K562 (cell line): ENCODE measurements around the gene PAQR8. TPM values are rescaled to one million over a fixed set of nuclear protein-coding genes. Genes with fewer than 3 reads are reported as not detected.

ENCODE experiments used
- CBFA2T2 ChIP-seq: fragments of 450-650 bp; conservative IDR thresholded peaks from 2 replicates; pipeline ENCODE4 v1.6.1; 2017; ENCODE audit warnings: mild to moderate bottlenecking
- ERF ChIP-seq: fragments of 450-650 bp; formaldehyde crosslinking; IDR thresholded peaks from 2 replicates; pipeline ENCODE4 v1.4.0; 2020; ENCODE audit warnings: mild to moderate bottlenecking, mixed read lengths
- EZH2 ChIP-seq: IDR thresholded peaks from 2 replicates; pipeline ENCODE4 v1.6.1; 2012; ENCODE audit warnings: low read depth, mild to moderate bottlenecking, inconsistent platforms, low read length, borderline replicate concordance
- GATA2 ChIP-seq: sonication (generic); formaldehyde crosslinking; IDR thresholded peaks from 2 replicates; pipeline ENCODE4 v1.4.0; 2020; ENCODE audit warnings: mild to moderate bottlenecking, missing genetic modification reagents
- HIVEP1 ChIP-seq: fragments of 250-450 bp; sonication (Bioruptor Pico); IDR thresholded peaks from 2 replicates; pipeline ENCODE4 v1.4.0; 2020; ENCODE audit warnings: mild to moderate bottlenecking
- HNRNPLL ChIP-seq: fragments of 200-400 bp; formaldehyde crosslinking; IDR thresholded peaks from 2 replicates; pipeline ENCODE4 v1.6.1; 2017; ENCODE audit warnings: low read length, low read depth, mild to moderate bottlenecking; ENCODE audit not compliant: poor library complexity, severe bottlenecking
- KDM5B ChIP-seq: fragments of 200-600 bp; sonication (generic); IDR thresholded peaks from 2 replicates; pipeline ENCODE4 v1.6.1; 2012; ENCODE audit warnings: low read depth, mild to moderate bottlenecking, moderate library complexity, low read length, control low read depth, inconsistent platforms; ENCODE audit not compliant: insufficient replicate concordance
- MEF2A ChIP-seq: IDR thresholded peaks from 2 replicates; pipeline ENCODE4 v1.6.1; 2011; ENCODE audit warnings: low read depth, mild to moderate bottlenecking, low read length, moderate library complexity; ENCODE audit not compliant: control insufficient read depth
- NFYB ChIP-seq: IDR thresholded peaks from 2 replicates; pipeline ENCODE4 v1.6.1; 2011; ENCODE audit warnings: mild to moderate bottlenecking, moderate library complexity; ENCODE audit not compliant: insufficient read length; ENCODE audit errors: extremely low read depth
- POLR2AphosphoS5 ChIP-seq: IDR thresholded peaks from 2 replicates; pipeline ENCODE4 v1.6.1; 2011; ENCODE audit warnings: mild to moderate bottlenecking, low read depth, low read length, moderate library complexity; ENCODE audit not compliant: control insufficient read depth, insufficient read depth
- RBBP5 ChIP-seq: fragments of 200-600 bp; sonication (generic); IDR thresholded peaks from 2 replicates; pipeline ENCODE4 v1.6.1; 2012; ENCODE audit warnings: borderline replicate concordance, mild to moderate bottlenecking, low read length, control low read depth, inconsistent platforms; ENCODE audit not compliant: insufficient read depth, poor library complexity, severe bottlenecking
- REST ChIP-seq, 2 experiments: fragments of 450-650 bp; formaldehyde crosslinking in 1 of 2; IDR thresholded peaks; 2 replicates each; pipeline versions ENCODE4 v1.4.0 to v1.6.1; 2014 to 2020; ENCODE audit warnings: mild to moderate bottlenecking in 2 of 2, borderline replicate concordance in 1 of 2, low read depth in 1 of 2
- SAFB2 ChIP-seq: fragments of 200-400 bp; formaldehyde crosslinking; IDR thresholded peaks from 2 replicates; pipeline ENCODE4 v1.6.1; 2018; ENCODE audit warnings: borderline replicate concordance, low read length, low read depth, moderate library complexity; ENCODE audit not compliant: severe bottlenecking
- SLC30A9 ChIP-seq: fragments of 250-450 bp; sonication (Bioruptor Pico); IDR thresholded peaks from 2 replicates; pipeline ENCODE4 v1.8.0; 2022; ENCODE audit warnings: mild to moderate bottlenecking, moderate library complexity
- TEAD1 ChIP-seq, 2 experiments: fragments of 450-650 bp in 1 of 2; sonication (generic) in 1 of 2; formaldehyde crosslinking; IDR thresholded peaks; 2 replicates each; pipeline versions ENCODE4 v1.4.0 to v1.8.0; 2020 to 2022; ENCODE audit warnings: mild to moderate bottlenecking in 2 of 2, missing genetic modification reagents in 1 of 2
- ZBTB7A ChIP-seq: IDR thresholded peaks from 2 replicates; pipeline ENCODE4 v1.6.1; 2011; ENCODE audit warnings: low read depth, mild to moderate bottlenecking, low read length, moderate library complexity, borderline replicate concordance; ENCODE audit not compliant: control insufficient read depth
- ZNF239 ChIP-seq: fragments of 250-450 bp; sonication (Bioruptor Pico); IDR thresholded peaks from 2 replicates; pipeline ENCODE4 v1.4.0; 2020; ENCODE audit warnings: mild to moderate bottlenecking
- ZNF408 ChIP-seq: fragments of 250-450 bp; sonication (Bioruptor Pico); IDR thresholded peaks from 2 replicates; pipeline ENCODE4 v1.4.0; 2020; ENCODE audit warnings: low read depth, mild to moderate bottlenecking, moderate library complexity
- ZNF589 ChIP-seq: fragments of 200-800 bp; sonication (Bioruptor generic); IDR thresholded peaks from 2 replicates; pipeline ENCODE4 v1.6.1; 2016; ENCODE audit warnings: low read depth, missing genetic modification characterization, missing compliant biosample characterization
- polyA plus RNA-seq, 8 experiments: library from polyadenylated mRNA; depleted of rRNA in 4 of 8; stranded (reverse) in 5 of 8; unstranded in 3 of 8; fragments of >200 nt; fragmentation: Nextera tagmentation in 2 of 8; fragmentation: Illumina TruSeq in 1 of 8; extraction: Ambion mirVana in 2 of 8; extraction: Trizol in 1 of 8; gene quantifications; 2 replicates each; pipeline versions ENCODE4 v1.2.1 to v1.2.3, GENCODE V29; 2011 to 2014; ENCODE audit warnings: inconsistent platforms in 1 of 8, missing spikeins in 1 of 8
- total RNA-seq, 7 experiments: library from RNA; depleted of rRNA in 6 of 7; stranded (reverse); fragments of >200 nt in 6 of 7; fragmentation: Illumina TruSeq in 2 of 7; extraction: Trizol in 2 of 7; gene quantifications; 2 replicates each; pipeline versions ENCODE4 v1.2.1 to v1.2.3, GENCODE V29; 2011 to 2021; ENCODE audit warnings: low replicate concordance in 1 of 7
- TF ChIP-seq, protein P1 (sequence below), 2 experiments: fragments of 250-450 bp in 1 of 2; fragments of 450-650 bp in 1 of 2; sonication (Bioruptor Pico) in 1 of 2; IDR thresholded peaks; 2 replicates each; pipeline versions ENCODE4 v1.6.1 to v1.8.0; 2016 to 2021; ENCODE audit warnings: mild to moderate bottlenecking in 2 of 2, moderate library complexity in 2 of 2, missing compliant biosample characterization in 1 of 2, missing genetic modification characterization in 1 of 2

Gene PAQR8
- total and polyA plus RNA-seq, 9 of the 15 experiments (the other 6 are each of a cell fraction or from before 2014, with no cell fraction given) = 1.4 to 10.2 (median 3.5) TPM

- TF ChIP-seq SLC30A9 (no peak), CBFA2T2 (peak; percentile 66), SAFB2 (no peak), ZNF239 (CRISPR knock-in tag) (no peak), HIVEP1 (CRISPR knock-in tag) (no peak), ERF (no peak), RBBP5 (no peak), TEAD1 (CRISPR knock-in tag; IDR thresholded peaks at IDR 0.05) (no peak), MEF2A (no peak), REST (IDR thresholded peaks at IDR 0.05; ENCODE audit: borderline replicate concordance) (0 out of 2 replicates have a peak, but pooled peaks have one; percentile 3), REST (CRISPR knock-in tag; IDR thresholded peaks at IDR 0.05; ENCODE audit: low read depth) (no peak), GATA2 (CRISPR knock-in tag) (peak; percentile 62), ZBTB7A (no peak), POLR2AphosphoS5 (peak; percentile 49; the same call in 1 of the 2 replicates), ZNF589 (CRISPR knock-in tag) (peak; percentile 73), ZNF408 (no peak), NFYB (no peak), KDM5B (no peak), HNRNPLL (no peak), EZH2 (no peak)
- TF ChIP-seq, protein P1, sequence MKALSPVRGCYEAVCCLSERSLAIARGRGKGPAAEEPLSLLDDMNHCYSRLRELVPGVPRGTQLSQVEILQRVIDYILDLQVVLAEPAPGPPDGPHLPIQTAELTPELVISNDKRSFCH (CRISPR knock-in tag; IDR thresholded peaks at IDR 0.05) = no peak
- TF ChIP-seq, protein P1 (tag; IDR thresholded peaks at IDR 0.05) = no peak
Measured at GRCh38 chr6:52389264-52389625, 27.3 kb downstream of the PAQR8 start (continued).
